ENCODE data around the gene HEG1. TPM values are rescaled to one million over a fixed set of nuclear protein-coding genes. Genes with fewer than 3 reads are reported as not detected.

Gene HEG1
- total RNA-seq, 5 donors from 2014 or later (not counting 1 experiment from before 2014, with no cell fraction given): 22.6 to 27.6 (median 25.6) TPM

GRCh38 chr3:124952282-124952855, 103.4 kb downstream of the HEG1 start:
- Mint-ChIP-seq H3K27me3 (peaks cover 0 to 5% of the 10 kb centered on the region in 2 donors), H3K4me3 (no peak overlapping the region), H3K36me3 (no peaks in the 10 kb centered on the region), H3K4me1 (no peaks in the 10 kb centered on the region), H3K27ac (no peak overlapping the region), H3K9me3 (peaks cover 0 to 3% (median 0%) of the 10 kb centered on the region in 3 donors)
- ChIA-PET POLR2A (no interaction called here), CTCF (interaction anchor here (0.7 to 1.2 kb wide), 2 partner anchors 9 to 25 kb away, joined by 3 read pairs; no protein-coding TSS in a partner anchor)
- Histone ChIP-seq H3K4me1 (ENCODE audit: control insufficient read depth in 1 of 2, extremely low read depth in 1 of 2, insufficient read depth in 2 of 2, low read length in 2 of 2) (no peaks in the 10 kb centered on the region), H3K9me3 (no peaks in the 10 kb centered on the region), H3K27ac (ENCODE audit: low read length) (no peak overlapping the region), H3K36me3 (ENCODE audit: control insufficient read depth in 2 of 2, extremely low read depth in 1 of 2, insufficient read depth in 1 of 2, low read length in 1 of 2) (no peaks in the 10 kb centered on the region), H3K27me3 (replicated peaks in 1 of 2; ENCODE audit: control insufficient read depth in 2 of 2, extremely low read depth in 1 of 2, insufficient read depth in 2 of 2, low read length in 1 of 2) (no peaks in the 10 kb centered on the region), H3K4me3 (ENCODE audit: control insufficient read depth in 1 of 2, extremely low read depth in 1 of 2, low read length in 1 of 2) (no peak overlapping the region)
- DNase-seq (no peak), ATAC-seq (replicated peaks in 1 of 4) (no peak)
- WGBS (ENCODE audit: insufficient coverage): no CpG with 5 or more reads among the region's 5 CpGs

- ChIA-PET CTCF (interaction anchor here in 1 of 2 donors (1.0 to 1.2 kb wide), 2 partner anchors 24 to 25 kb away, joined by 3 read pairs; no protein-coding TSS in a partner anchor), POLR2A (no interaction called here)
- no peak overlapping the region for H3K27ac ChIP-seq (ENCODE audit: low read length)
- no peak overlapping the region for H3K4me3 ChIP-seq (ENCODE audit: control insufficient read depth in 1 of 2, extremely low read depth in 1 of 2, low read length in 1 of 2)
- Mint-ChIP-seq H3K4me3 (no peak overlapping the region), H3K9me3 (no peaks in the 10 kb centered on the region), H3K36me3 (no peaks in the 10 kb centered on the region), H3K27me3 (peaks cover 0 to 3% of the 10 kb centered on the region in 2 donors), H3K4me1 (no peaks in the 10 kb centered on the region), H3K27ac (no peak overlapping the region)
- no peaks in the 10 kb centered on the region for H3K4me1 ChIP-seq (ENCODE audit: control insufficient read depth in 1 of 2, extremely low read depth in 1 of 2, insufficient read depth in 2 of 2, low read length in 2 of 2)
- no peak for ATAC-seq (replicated peaks in 1 of 4)
- DNase-seq: no peak
- WGBS (ENCODE audit: insufficient coverage): 100% methylated on average over 2 of the region's 8 CpGs
- H3K36me3 ChIP-seq (ENCODE audit: control insufficient read depth in 2 of 2, extremely low read depth in 1 of 2, insufficient read depth in 1 of 2, low read length in 1 of 2): no peaks in the 10 kb centered on the region
- no peaks in the 10 kb centered on the region for H3K27me3 ChIP-seq (replicated peaks in 1 of 2; ENCODE audit: control insufficient read depth in 2 of 2, extremely low read depth in 1 of 2, insufficient read depth in 2 of 2, low read length in 1 of 2)
- H3K9me3 ChIP-seq: no peaks in the 10 kb centered on the region
These were observed 104.1 kb downstream of the HEG1 start for GRCh38 chr3:124951511-124952281.

DNA sequence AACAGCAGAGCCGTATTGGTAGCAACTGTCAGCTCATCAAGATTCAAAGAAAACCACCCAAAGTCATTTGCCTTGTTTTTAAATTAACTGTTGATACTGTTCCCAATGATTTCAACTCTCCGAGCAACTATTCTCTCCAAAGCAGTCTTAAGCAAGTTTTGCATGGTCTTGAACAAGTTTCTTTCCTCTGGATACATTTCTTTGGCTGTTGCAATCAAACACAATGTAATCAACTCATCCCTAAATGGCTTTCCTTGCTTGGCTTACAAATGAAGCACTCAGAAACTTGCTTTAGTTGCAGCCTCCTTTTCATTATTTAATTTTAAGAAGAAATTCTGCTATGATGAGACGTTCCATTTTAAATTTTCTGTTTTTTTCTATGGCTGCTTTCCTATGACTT, 105.8 kb downstream of the HEG1 start:
- ChIA-PET POLR2A (no interaction called here), CTCF (no interaction called here)
- Mint-ChIP-seq H3K27me3 (peaks cover 0 to 5% of the 10 kb centered on the region in 2 donors), H3K4me1 (no peaks in the 10 kb centered on the region), H3K9me3 (no peaks in the 10 kb centered on the region), H3K36me3 (no peaks in the 10 kb centered on the region), H3K4me3 (no peak overlapping the region), H3K27ac (no peak overlapping the region)
- WGBS (ENCODE audit: insufficient coverage): 100% methylated on average over 2 of the region's 3 CpGs
- no peak overlapping the region for H3K4me3 ChIP-seq (ENCODE audit: control insufficient read depth in 1 of 2, extremely low read depth in 1 of 2, low read length in 1 of 2)
- no peak overlapping the region for H3K27ac ChIP-seq (ENCODE audit: low read length)
- H3K4me1 ChIP-seq (ENCODE audit: control insufficient read depth in 1 of 2, extremely low read depth in 1 of 2, insufficient read depth in 2 of 2, low read length in 2 of 2): no peaks in the 10 kb centered on the region
- no peaks in the 10 kb centered on the region for H3K9me3 ChIP-seq
- DNase-seq (no peak), ATAC-seq (replicated peaks in 1 of 4) (no peak)
- H3K27me3 ChIP-seq (replicated peaks in 1 of 2; ENCODE audit: control insufficient read depth in 2 of 2, extremely low read depth in 1 of 2, insufficient read depth in 2 of 2, low read length in 1 of 2): peaks cover 0 to 3% of the 10 kb centered on the region in 2 experiments
- H3K36me3 ChIP-seq (ENCODE audit: control insufficient read depth in 2 of 2, extremely low read depth in 1 of 2, insufficient read depth in 1 of 2, low read length in 1 of 2): no peaks in the 10 kb centered on the region

- CTCF ChIA-PET: no interaction called here
- POLR2A ChIA-PET: no interaction called here
- Mint-ChIP-seq H3K9me3 (no peaks in the 10 kb centered on the region), H3K4me1 (peaks cover 0 to 7% (median 0%) of the 10 kb centered on the region in 3 donors), H3K36me3 (no peaks in the 10 kb centered on the region), H3K27ac (no peak overlapping the region), H3K27me3 (peaks cover 0 to 5% of the 10 kb centered on the region in 2 donors), H3K4me3 (no peak overlapping the region)
- no peaks in the 10 kb centered on the region for H3K36me3 ChIP-seq (ENCODE audit: control insufficient read depth in 2 of 2, extremely low read depth in 1 of 2, insufficient read depth in 1 of 2, low read length in 1 of 2)
- no peak overlapping the region for H3K4me3 ChIP-seq (ENCODE audit: control insufficient read depth in 1 of 2, extremely low read depth in 1 of 2, low read length in 1 of 2)
- no peaks in the 10 kb centered on the region for H3K4me1 ChIP-seq (ENCODE audit: control insufficient read depth in 1 of 2, extremely low read depth in 1 of 2, insufficient read depth in 2 of 2, low read length in 2 of 2)
- H3K27ac ChIP-seq (ENCODE audit: low read length): no peak overlapping the region
- DNase-seq: no peak
- peaks cover 0 to 3% of the 10 kb centered on the region in 2 experiments for H3K27me3 ChIP-seq (replicated peaks in 1 of 2; ENCODE audit: control insufficient read depth in 2 of 2, extremely low read depth in 1 of 2, insufficient read depth in 2 of 2, low read length in 1 of 2)
- no peaks in the 10 kb centered on the region for H3K9me3 ChIP-seq
- no peak for ATAC-seq (replicated peaks in 1 of 4)
- WGBS (ENCODE audit: insufficient coverage): 94% methylated on average over 2 of the region's 2 CpGs
These were observed 113.2 kb downstream of the HEG1 start for GRCh38 chr3:124942613-124943012.

DNA sequence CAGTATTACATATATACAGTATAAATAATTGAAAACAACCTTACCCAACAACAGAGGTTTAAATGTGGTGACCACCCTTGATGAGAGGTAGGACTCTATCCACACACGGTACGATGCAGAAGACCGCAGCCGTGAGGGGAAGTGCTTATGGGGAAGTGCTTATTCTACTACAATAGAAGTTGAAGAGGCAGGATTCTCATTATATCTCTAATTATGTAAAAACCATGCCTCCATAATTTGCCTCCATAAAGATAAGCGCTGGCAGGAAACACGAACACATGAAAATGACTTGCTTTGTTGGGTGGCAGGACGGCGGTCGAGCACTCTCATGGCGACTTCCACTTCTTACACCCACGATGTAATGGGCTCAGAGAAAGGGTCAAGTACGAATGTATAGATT, 114.0 kb downstream of the HEG1 start:
- Histone ChIP-seq H3K27me3 (replicated peaks in 1 of 2; ENCODE audit: control insufficient read depth in 2 of 2, extremely low read depth in 1 of 2, insufficient read depth in 2 of 2, low read length in 1 of 2) (peaks cover 0 to 3% of the 10 kb centered on the region in 2 experiments), H3K4me3 (ENCODE audit: control insufficient read depth in 1 of 2, extremely low read depth in 1 of 2, low read length in 1 of 2) (no peak overlapping the region), H3K4me1 (ENCODE audit: control insufficient read depth in 1 of 2, extremely low read depth in 1 of 2, insufficient read depth in 2 of 2, low read length in 2 of 2) (no peaks in the 10 kb centered on the region), H3K9me3 (no peaks in the 10 kb centered on the region), H3K27ac (ENCODE audit: low read length) (no peak overlapping the region), H3K36me3 (ENCODE audit: control insufficient read depth in 2 of 2, extremely low read depth in 1 of 2, insufficient read depth in 1 of 2, low read length in 1 of 2) (no peaks in the 10 kb centered on the region)
- DNase-seq (no peak), ATAC-seq (replicated peaks in 1 of 4) (no peak)
- Mint-ChIP-seq H3K27ac (no peak overlapping the region), H3K36me3 (no peaks in the 10 kb centered on the region), H3K4me3 (no peak overlapping the region), H3K9me3 (no peaks in the 10 kb centered on the region), H3K27me3 (peaks cover 4 to 8% of the 10 kb centered on the region in 2 donors), H3K4me1 (peaks cover 0 to 7% (median 0%) of the 10 kb centered on the region in 3 donors)
- CTCF ChIA-PET: no interaction called here
- POLR2A ChIA-PET: no interaction called here
- WGBS (ENCODE audit: insufficient coverage): no CpG with 5 or more reads among the region's 12 CpGs

- ChIA-PET POLR2A (no interaction called here), CTCF (no interaction called here)
- Mint-ChIP-seq H3K4me3 (no peak overlapping the region), H3K27ac (no peak overlapping the region), H3K9me3 (no peaks in the 10 kb centered on the region), H3K4me1 (peaks cover 0 to 7% (median 0%) of the 10 kb centered on the region in 3 donors), H3K36me3 (no peaks in the 10 kb centered on the region), H3K27me3 (peaks cover 6 to 13% of the 10 kb centered on the region in 2 donors)
- ATAC-seq (replicated peaks in 1 of 4) (no peak), DNase-seq (no peak)
- Histone ChIP-seq H3K27me3 (replicated peaks in 1 of 2; ENCODE audit: control insufficient read depth in 2 of 2, extremely low read depth in 1 of 2, insufficient read depth in 2 of 2, low read length in 1 of 2) (no peaks in the 10 kb centered on the region), H3K27ac (ENCODE audit: low read length) (no peak overlapping the region), H3K9me3 (no peaks in the 10 kb centered on the region), H3K4me3 (ENCODE audit: control insufficient read depth in 1 of 2, extremely low read depth in 1 of 2, low read length in 1 of 2) (no peak overlapping the region), H3K36me3 (ENCODE audit: control insufficient read depth in 2 of 2, extremely low read depth in 1 of 2, insufficient read depth in 1 of 2, low read length in 1 of 2) (no peaks in the 10 kb centered on the region), H3K4me1 (ENCODE audit: control insufficient read depth in 1 of 2, extremely low read depth in 1 of 2, insufficient read depth in 2 of 2, low read length in 2 of 2) (no peaks in the 10 kb centered on the region)
- WGBS (ENCODE audit: insufficient coverage): 50% methylated on average over 2 of the region's 4 CpGs
These were observed 116.1 kb downstream of the HEG1 start for GRCh38 chr3:124939661-124940060.

All from T-cell (primary cell).